Uterus (tissue), 4 donors: Measurements from ENCODE around the gene CCDC78. TPM values are rescaled to one million over a fixed set of nuclear protein-coding genes. Genes with fewer than 3 reads are reported as not detected.

Source experiments
- DNase-seq, 2 donors: peaks; one replicate each; pipeline ENCODE4 v3.0.0-alpha.2; 2019 to 2020
- H3K27ac ChIP-seq, 2 donors: fragments of 200-600 bp; sonication (generic); 1 replicate in 1 of 2; 2 replicates in 1 of 2; pipeline ENCODE4 v1.5.1; 2016 to 2018
- H3K27me3 ChIP-seq, 2 donors: fragments of 200-600 bp; sonication (generic); one replicate each; pipeline ENCODE4 v1.5.1; 2018 to 2019; ENCODE audit warnings: control low read depth in 1 of 2
- H3K36me3 ChIP-seq, 2 donors: fragments of 200-600 bp; sonication (generic); one replicate each; pipeline ENCODE4 v1.5.1; 2019; ENCODE audit warnings: control low read depth in 1 of 2
- H3K4me1 ChIP-seq, 2 donors: fragments of 200-600 bp; sonication (generic); one replicate each; pipeline ENCODE4 v1.5.1; 2018 to 2019; ENCODE audit warnings: control low read depth in 1 of 2
- H3K4me3 ChIP-seq, 2 donors: fragments of 200-600 bp; sonication (generic); 1 replicate in 1 of 2; 2 replicates in 1 of 2; pipeline ENCODE4 v1.5.1; 2018 to 2019; ENCODE audit warnings: mild to moderate bottlenecking in 1 of 2
- H3K9me3 ChIP-seq, 2 donors: fragments of 200-600 bp; sonication (generic); one replicate each; pipeline ENCODE4 v1.5.1; 2019; ENCODE audit warnings: control low read depth in 1 of 2
- CTCF ChIP-seq, 4 experiments: fragments of 200-600 bp in 2 of 4; fragments of 450-650 bp in 2 of 4; sonication (generic) in 2 of 4; IDR thresholded peaks; one replicate each; pipeline ENCODE4 v1.5.1; 2016 to 2019; ENCODE audit warnings: antibody characterized with exemption in 4 of 4, mild to moderate bottlenecking in 2 of 4, moderate library complexity in 1 of 4
- POLR2A ChIP-seq, 2 donors: fragments of 450-650 bp; IDR thresholded peaks; one replicate each; pipeline ENCODE4 v1.6.1; 2016; ENCODE audit warnings: antibody characterized with exemption in 2 of 2, mild to moderate bottlenecking in 1 of 2, moderate library complexity in 1 of 2
- intact Hi-C: fragments of 100-400 bp; cut with DNase I; formaldehyde crosslinking; loops from one replicate; pipeline ENCODE4 v1.15.1; 2023; ENCODE audit warnings: low total_unique reads
- total RNA-seq, 4 donors: library from RNA; depleted of rRNA in 3 of 4; stranded (reverse); fragments of >200 nt in 3 of 4; gene quantifications; one replicate each; pipeline versions ENCODE4 v1.1.0 to v1.2.4, GENCODE V29; 2014 to 2023
- donor health status: DM: yes; HTN: yes; CAD: no.

Gene CCDC78
- total RNA-seq, 4 donors from 2014 or later, result 1.3 to 5.3 (median 2.3) TPM; not detected in 1

- Histone ChIP-seq H3K4me1 (peaks cover 0 to 10% of the 10 kb centered on the region in 2 donors), H3K27me3 (peaks cover 34 to 37% of the 10 kb centered on the region in 2 donors), H3K4me3 (no peak overlapping the region), H3K9me3 (no peaks in the 10 kb centered on the region), H3K36me3 (no peaks in the 10 kb centered on the region), H3K27ac (no peak overlapping the region)
- TF ChIP-seq CTCF (IDR thresholded peaks at IDR 0.05) (no peak), POLR2A (IDR thresholded peaks at IDR 0.05) (no peak)
- DNase-seq, result no peak
- intact Hi-C loops, result no loop called here
These were observed 22.2 kb downstream of the CCDC78 start for GRCh38 chr16:704047-704446.

DNA sequence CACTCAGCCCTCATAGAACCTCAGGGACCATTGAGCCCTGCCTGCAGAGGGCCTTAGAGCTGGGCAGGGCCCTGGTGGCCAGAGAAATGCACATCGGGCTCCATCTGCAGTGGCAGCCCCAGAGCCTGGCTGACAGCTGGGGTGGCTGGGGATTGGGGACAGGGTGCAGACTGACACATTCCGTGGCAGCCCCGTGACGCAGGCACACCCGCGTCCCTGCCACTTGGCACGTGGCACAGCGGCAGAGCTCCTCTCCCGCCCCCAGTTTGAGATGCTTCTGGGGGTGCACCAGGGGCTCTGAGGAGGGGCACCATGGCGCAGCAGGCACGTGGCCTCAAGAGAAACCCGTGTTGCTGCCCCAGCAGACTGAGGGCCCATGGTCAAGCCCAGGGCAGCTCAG is 22.8 kb downstream of the CCDC78 start:
- no peaks in the 10 kb centered on the region for H3K36me3 ChIP-seq
- peaks cover 33 to 34% of the 10 kb centered on the region in 2 donors for H3K27me3 ChIP-seq
- no peak overlapping the region for H3K27ac ChIP-seq
- no peak for DNase-seq
- no peaks in the 10 kb centered on the region for H3K9me3 ChIP-seq
- intact Hi-C loops, result no loop called here
- no peak for TF ChIP-seq CTCF (IDR thresholded peaks at IDR 0.05)
- TF ChIP-seq POLR2A (IDR thresholded peaks at IDR 0.05), result no peak
- H3K4me3 ChIP-seq, result no peak overlapping the region
- peaks cover 0 to 10% of the 10 kb centered on the region in 2 donors for H3K4me1 ChIP-seq

DNA sequence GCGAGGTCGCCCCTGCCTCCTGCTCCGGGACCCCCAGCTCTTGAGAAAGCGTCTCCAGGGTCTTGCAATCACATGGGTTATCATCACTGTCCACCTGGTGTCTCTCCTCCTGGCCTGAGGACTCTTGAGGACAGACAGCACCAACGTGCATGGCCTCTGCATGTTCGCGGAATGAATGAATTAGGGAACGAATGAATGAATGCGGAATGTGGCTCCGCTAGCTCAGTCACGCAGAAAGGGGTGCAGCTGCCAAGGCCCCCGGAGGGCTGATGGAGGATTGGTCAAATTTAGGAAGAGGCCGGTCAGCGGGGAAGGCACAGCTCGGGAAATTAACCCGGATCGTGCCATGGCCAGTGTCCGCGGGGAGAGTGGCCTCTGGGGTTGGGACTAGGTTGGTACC is 23.9 kb downstream of the CCDC78 start:
- Histone ChIP-seq H3K9me3 (no peaks in the 10 kb centered on the region), H3K4me3 (no peak overlapping the region), H3K27me3 (peaks cover 27 to 29% of the 10 kb centered on the region in 2 donors), H3K27ac (no peak overlapping the region), H3K4me1 (peaks cover 0 to 10% of the 10 kb centered on the region in 2 donors), H3K36me3 (no peaks in the 10 kb centered on the region)
- intact Hi-C loops, result no loop called here
- no peak for DNase-seq
- TF ChIP-seq POLR2A (IDR thresholded peaks at IDR 0.05) (no peak), CTCF (IDR thresholded peaks at IDR 0.05) (no peak)

- peaks cover 24% of the 10 kb centered on the region in 2 donors for H3K27me3 ChIP-seq
- TF ChIP-seq POLR2A (IDR thresholded peaks at IDR 0.05), result no peak
- no peak for TF ChIP-seq CTCF (IDR thresholded peaks at IDR 0.05)
- intact Hi-C loops, result no loop called here
- no peaks in the 10 kb centered on the region for H3K36me3 ChIP-seq
- no peak overlapping the region for H3K4me3 ChIP-seq
- no peak for DNase-seq
- peaks cover 0 to 6% of the 10 kb centered on the region in 2 donors for H3K4me1 ChIP-seq
- H3K9me3 ChIP-seq, result no peaks in the 10 kb centered on the region
- no peak overlapping the region for H3K27ac ChIP-seq
These were observed 25.3 kb downstream of the CCDC78 start for GRCh38 chr16:700684-701584.

GRCh38 chr16:698911-699671 is 27.2 kb downstream of the CCDC78 start:
- Histone ChIP-seq H3K4me3 (no peak overlapping the region), H3K36me3 (no peaks in the 10 kb centered on the region), H3K27ac (no peak overlapping the region), H3K9me3 (no peaks in the 10 kb centered on the region), H3K27me3 (peaks cover 27 to 32% of the 10 kb centered on the region in 2 donors), H3K4me1 (peaks cover 0 to 8% of the 10 kb centered on the region in 2 donors)
- no peak for DNase-seq
- TF ChIP-seq CTCF (IDR thresholded peaks at IDR 0.05) (no peak), POLR2A (IDR thresholded peaks at IDR 0.05) (no peak)
- intact Hi-C loops, result no loop called here
